Endothelial cell of umbilical vein (primary cell): ENCODE measurements around the gene EVA1A. TPM values are rescaled to one million over a fixed set of nuclear protein-coding genes. Genes with fewer than 3 reads are reported as not detected.

Source experiments
- BruUV-seq: library from RNA; stranded (reverse); fragments of 400-500 nt; replicated peaks from 2 replicates; lab custom pipeline; 2021; lab: Mats Ljungman, UMichigan
- CTCF ChIA-PET: fragments of 300-600, 350-600 bp; sonication (Branson Sonifier 250); formaldehyde crosslinking; loops from one replicate; lab custom pipeline; 2021; ENCODE audit warnings: antibody characterized with exemption, inconsistent platforms; lab: Charles Lee
- POLR2A ChIA-PET: fragments of 300-600, 350-600 bp; sonication (Branson Sonifier 250); formaldehyde crosslinking; loops from one replicate; lab custom pipeline; 2021; ENCODE audit warnings: antibody characterized with exemption, inconsistent platforms; lab: Charles Lee
- DNase-seq: peaks from one replicate; pipeline ENCODE4 v3.0.0-alpha.2; 2011; ENCODE audit warnings: low read depth, low spot score
- FAIRE-seq: peaks from 2 replicates; lab custom pipeline; 2011; peaks lifted over from hg19 to GRCh38; lab: Jason Lieb, UNC
- H2AFZ ChIP-seq: 2 replicates; pipeline ENCODE4 v1.6.0; 2012; ENCODE audit warnings: low read depth, low read length, control low read depth, inconsistent platforms
- H3K27ac ChIP-seq: 2 replicates; pipeline ENCODE4 v1.5.1; 2011; ENCODE audit warnings: low read depth, mild to moderate bottlenecking, control low read depth, low read length, moderate library complexity; ENCODE audit not compliant: insufficient read depth
- H3K27me3 ChIP-seq, 2 experiments: 2 replicates each; pipeline versions ENCODE4 v1.6.0 to v1.6.1; 2011; ENCODE audit warnings: low read length in 2 of 2, mixed read lengths in 1 of 2; ENCODE audit not compliant: control insufficient read depth in 2 of 2, insufficient read depth in 2 of 2
- H3K36me3 ChIP-seq, 2 experiments: 2 replicates in 1 of 2; 3 replicates in 1 of 2; pipeline ENCODE4 v1.5.1; 2011; ENCODE audit warnings: low read length in 2 of 2, mild to moderate bottlenecking in 1 of 2, moderate library complexity in 1 of 2; ENCODE audit not compliant: control insufficient read depth in 2 of 2, insufficient read depth in 2 of 2; ENCODE audit errors: extremely low read depth in 1 of 2
- H3K4me1 ChIP-seq: 3 replicates; pipeline ENCODE4 v1.5.1; 2011; ENCODE audit warnings: mild to moderate bottlenecking, low read length; ENCODE audit not compliant: control insufficient read depth, insufficient read depth; ENCODE audit errors: extremely low read depth
- H3K4me2 ChIP-seq: 2 replicates; pipeline ENCODE4 v1.6.1; 2011; ENCODE audit warnings: low read length, control low read depth, mixed read lengths; ENCODE audit not compliant: insufficient read depth
- H3K4me3 ChIP-seq, 3 experiments: fragments of 200-600 bp in 1 of 3; sonication (generic), shearing (Covaris generic) in 1 of 3; replicated peaks in 1 of 3; 2 replicates each; pipeline ENCODE4 v1.5.1; 2011 to 2016; ENCODE audit warnings: control low read depth in 3 of 3, low read length in 3 of 3, mild to moderate bottlenecking in 2 of 3, inconsistent platforms in 1 of 3, low read depth in 1 of 3, moderate library complexity in 1 of 3; ENCODE audit not compliant: insufficient read depth in 1 of 3
- H3K79me2 ChIP-seq: 2 replicates; pipeline ENCODE4 v1.6.0; 2012; ENCODE audit warnings: low read length, inconsistent platforms; ENCODE audit not compliant: control insufficient read depth, insufficient read depth
- H3K9ac ChIP-seq: replicated peaks from 2 replicates; pipeline ENCODE3; 2011; ENCODE audit warnings: low read length, control low read depth; ENCODE audit not compliant: insufficient read depth; ENCODE audit errors: extremely low read depth
- H3K9me1 ChIP-seq: replicated peaks from 3 replicates; pipeline ENCODE4 v1.6.0; 2011; ENCODE audit warnings: mild to moderate bottlenecking, low read length; ENCODE audit not compliant: control insufficient read depth, insufficient read depth; ENCODE audit errors: extremely low read depth
- H3K9me3 ChIP-seq: replicated peaks from 2 replicates; pipeline ENCODE4 v1.5.1; 2012; ENCODE audit warnings: low read length, inconsistent platforms; ENCODE audit not compliant: control insufficient read depth, insufficient read depth
- H4K20me1 ChIP-seq: replicated peaks from 2 replicates; pipeline ENCODE3; 2011; ENCODE audit warnings: mild to moderate bottlenecking, low read length; ENCODE audit not compliant: control insufficient read depth, insufficient read depth; ENCODE audit errors: extremely low read depth
- CTCF ChIP-seq, 2 donors: IDR thresholded peaks; 1 replicate in 1 of 2; 2 replicates in 1 of 2; pipeline ENCODE4 v1.5.1; 2011; ENCODE audit warnings: low read length in 2 of 2, mild to moderate bottlenecking in 2 of 2, moderate library complexity in 2 of 2, control low read depth in 1 of 2, inconsistent platforms in 1 of 2, low read depth in 1 of 2; ENCODE audit not compliant: insufficient read depth in 1 of 2; ENCODE audit errors: extremely low read depth in 1 of 2
- EZH2 ChIP-seq: IDR thresholded peaks from 2 replicates; pipeline ENCODE4 v1.6.1; 2012; ENCODE audit warnings: borderline replicate concordance, low read depth, mild to moderate bottlenecking, moderate library complexity, low read length, inconsistent platforms; ENCODE audit not compliant: severe bottlenecking
- FOS ChIP-seq: IDR thresholded peaks from 2 replicates; pipeline ENCODE4 v1.6.1; 2011; ENCODE audit warnings: mild to moderate bottlenecking, low read length, moderate library complexity, borderline replicate concordance; ENCODE audit not compliant: insufficient read depth
- GATA2 ChIP-seq: IDR thresholded peaks from 2 replicates; pipeline ENCODE4 v1.7.0; 2011; ENCODE audit warnings: low read depth, mild to moderate bottlenecking, moderate library complexity, mixed read lengths, low read length; ENCODE audit not compliant: insufficient read length, insufficient read depth
- JUN ChIP-seq: IDR thresholded peaks from 2 replicates; pipeline ENCODE4 v1.6.1; 2011; ENCODE audit warnings: borderline replicate concordance, low read depth; ENCODE audit not compliant: insufficient read length, insufficient read depth
- MAX ChIP-seq: IDR thresholded peaks from 2 replicates; pipeline ENCODE4 v1.6.1; 2011; ENCODE audit not compliant: insufficient read depth, insufficient read length
- MYC ChIP-seq: IDR thresholded peaks from one replicate; pipeline ENCODE4 v1.6.1; 2011; ENCODE audit warnings: mild to moderate bottlenecking, low read depth, low read length
- POLR2A ChIP-seq: IDR thresholded peaks from 2 replicates; pipeline ENCODE4 v1.6.1; 2012; ENCODE audit warnings: low read depth, mild to moderate bottlenecking, control low read depth, low read length
- POLR2AphosphoS5 ChIP-seq: IDR thresholded peaks from 2 replicates; pipeline ENCODE4 v1.6.1; 2012; ENCODE audit warnings: low read depth, mild to moderate bottlenecking, control low read depth, low read length, moderate library complexity; ENCODE audit not compliant: insufficient read depth
- dilution Hi-C: fragments of 300-500 bp; cut with MboI; formaldehyde crosslinking; loops from one replicate; pipeline ENCODE4 v1.15.0; 2019; ENCODE audit warnings: low sequenced_read_pairs; ENCODE audit not compliant: extremely low pct_ligation_motif_present
- intact Hi-C: fragments of 100-400 bp; cut with micrococcal nuclease; formaldehyde crosslinking; loops from one replicate; pipeline ENCODE4 v1.10.0; 2022
- polyA plus RNA-seq, 4 experiments: library from polyadenylated mRNA; depleted of rRNA in 3 of 4; stranded (reverse) in 3 of 4; unstranded in 1 of 4; fragments of >200 nt; gene quantifications; 2 replicates each; pipeline versions ENCODE4 v1.2.1 to v1.2.3, GENCODE V29; 2011 to 2012; ENCODE audit warnings: missing spikeins in 1 of 4
- total RNA-seq: library from RNA; stranded (reverse); gene quantifications from 2 replicates; pipeline ENCODE4 v1.2.3, GENCODE V29; 2021

The EVA1A gene
- total and polyA plus RNA-seq, 2 donors (not counting 3 experiments of a cell fraction or from before 2014, with no cell fraction given) = 52.6 to 66.5 TPM

- Histone ChIP-seq H3K4me1 (peaks cover 19% of the 10 kb centered on the region), H3K9me1 (no peaks in the 10 kb centered on the region), H3K36me3 (peaks cover 0 to 5% of the 10 kb centered on the region in 2 experiments), H3K79me2 (peaks cover 53% of the 10 kb centered on the region), H3K4me3 (no peak overlapping the region), H4K20me1 (peaks cover 5% of the 10 kb centered on the region), H3K4me2 (no peak overlapping the region), H2AFZ (no peak overlapping the region), H3K9ac (no peak overlapping the region), H3K9me3 (no peaks in the 10 kb centered on the region), H3K27me3 (no peaks in the 10 kb centered on the region), H3K27ac (no peak overlapping the region)
- dilution Hi-C loops = no loop called here
- BruUV-seq = no TSS peak
- intact Hi-C loops = no loop called here
- no peak for DNase-seq
- no peak for FAIRE-seq
- ChIA-PET POLR2A (no interaction called here), CTCF (interaction anchor here (1.8 to 2.0 kb wide), 2 partner anchors 51 to 90 kb away, joined by 6 read pairs; no protein-coding TSS in a partner anchor)
- TF ChIP-seq MAX (no peak), POLR2AphosphoS5 (no peak), CTCF (IDR thresholded peaks at IDR 0.05; ENCODE audit: extremely low read depth in 1 of 2, insufficient read depth in 1 of 2, low read depth in 1 of 2, low read length in 2 of 2) (no peak), POLR2A (no peak), EZH2 (no peak), FOS (no peak), JUN (no peak), GATA2 (no peak), MYC (no peak)
Measured at GRCh38 chr2:75555701-75556100, 5.0 kb downstream of the EVA1A start.
